Gastrocnemius medialis (tissue), 4 donors: ENCODE results near the gene GPR152.

Experiments
- CTCF ChIP-seq, 5 experiments: fragments of 450-650 bp in 3 of 5; fragments of 200-600 bp in 2 of 5; sonication (generic) in 2 of 5; IDR thresholded peaks in 4 of 5; conservative IDR thresholded peaks in 1 of 5; 1 replicate in 4 of 5; 2 replicates in 1 of 5; pipeline ENCODE4 v1.5.1; 2016 to 2019; ENCODE audit warnings: antibody characterized with exemption in 5 of 5, mild to moderate bottlenecking in 3 of 5, moderate library complexity in 3 of 5
- POLR2A ChIP-seq, 2 donors: fragments of 450-650 bp; IDR thresholded peaks; one replicate each; pipeline ENCODE4 v1.6.1; 2017; ENCODE audit warnings: antibody characterized with exemption in 2 of 2, mild to moderate bottlenecking in 2 of 2, moderate library complexity in 2 of 2

- TF ChIP-seq POLR2A (IDR thresholded peaks at IDR 0.05), result no peak
- TF ChIP-seq CTCF (IDR thresholded peaks at IDR 0.05 in 4 of 5, conservative IDR thresholded peaks at IDR 0.05 in 1 of 5), result no peak
These were observed 42.9 kb upstream of the GPR152 start for GRCh38 chr11:67495234-67496005.
